GM18511 (cell line): ENCODE results near the gene COL6A2.

Source experiments
- ATAC-seq: cut with Tn5 transposase; IDR thresholded peaks from one replicate; pipeline ENCODE4 v1.9.1; 2021; ENCODE audit warnings: mild to moderate bottlenecking, moderate library complexity; ENCODE audit not compliant: unreplicated experiment

The COL6A2 gene

GRCh38 chr21:46151989-46152926, 54.3 kb downstream of the COL6A2 start:
- no peak for ATAC-seq

GRCh38 chr21:46152927-46153246, 55.0 kb downstream of the COL6A2 start:
- ATAC-seq = no peak

- ATAC-seq = no peak
Observed at GRCh38 chr21:46153247-46154154, 55.6 kb downstream of the COL6A2 start.

GRCh38 chr21:46154155-46154954, 56.4 kb downstream of the COL6A2 start:
- no peak for ATAC-seq

- no peak for ATAC-seq
Observed at GRCh38 chr21:46154955-46155513, 57.1 kb downstream of the COL6A2 start.

- ATAC-seq = no peak
Observed at GRCh38 chr21:46155514-46156377, 57.8 kb downstream of the COL6A2 start, which contains the start of gene FTCD. Gene FTCD (minus strand): TSS chr21:46155579. CDS start chr21:46155523, 56 bp downstream.

- ATAC-seq = no peak
Observed at GRCh38 chr21:46156378-46156645, 58.4 kb downstream of the COL6A2 start.

GRCh38 chr21:46156678-46157077, 58.8 kb downstream of the COL6A2 start:
- ATAC-seq = no peak

- no peak for ATAC-seq
Observed at GRCh38 chr21:46157396-46157986, 59.6 kb downstream of the COL6A2 start.

GRCh38 chr21:46157987-46158451, 60.1 kb downstream of the COL6A2 start:
- ATAC-seq = no peak

- no peak for ATAC-seq
Observed at GRCh38 chr21:46158666-46159300, 60.9 kb downstream of the COL6A2 start.

- no peak for ATAC-seq
Observed at GRCh38 chr21:46159390-46159789, 61.5 kb downstream of the COL6A2 start.

GRCh38 chr21:46159841-46160656, 62.1 kb downstream of the COL6A2 start:
- no peak for ATAC-seq

GRCh38 chr21:46160657-46160906, 62.7 kb downstream of the COL6A2 start:
- ATAC-seq = no peak

GRCh38 chr21:46160907-46161632, 63.2 kb downstream of the COL6A2 start:
- no peak for ATAC-seq

- ATAC-seq = no peak
Observed at GRCh38 chr21:46161633-46162592, 64.0 kb downstream of the COL6A2 start.
